B cell (primary cell): Measurements from ENCODE around the gene PCDHA6. TPM values are rescaled to one million over a fixed set of nuclear protein-coding genes. Genes with fewer than 3 reads are reported as not detected.
"Not testable (repeated sequence)": the region's sequence is repeated elsewhere in the genome, so short reads cannot be mapped to it uniquely, and the experiment has no call there.

Experiments
- ATAC-seq: fragments of 200-7000 bp; cut with Tn5 transposase; one replicate; pipeline ENCODE4 v1.10.0; 2021; ENCODE audit warnings: low read depth, mild to moderate bottlenecking, moderate number of reproducible peaks, moderate library complexity
- CTCF ChIA-PET: fragments of 350-600 bp; sonication (Branson Sonifier 250); formaldehyde crosslinking; loops from one replicate; lab custom pipeline; 2021; ENCODE audit warnings: antibody characterized with exemption, inconsistent platforms; lab: Charles Lee
- POLR2A ChIA-PET: fragments of 350-600 bp; sonication (Branson Sonifier 250); formaldehyde crosslinking; loops from one replicate; lab custom pipeline; 2021; ENCODE audit warnings: antibody characterized with exemption; lab: Charles Lee
- DNase-seq: peaks from one replicate; pipeline ENCODE4 v3.0.0; 2013
- H2AFZ ChIP-seq: 2 replicates; pipeline ENCODE4 v1.6.1; 2012; ENCODE audit warnings: mild to moderate bottlenecking, low read depth, low read length; ENCODE audit not compliant: insufficient read depth, poor library complexity, severe bottlenecking
- H3K27ac ChIP-seq, 2 donors: 1 replicate in 1 of 2; 2 replicates in 1 of 2; pipeline ENCODE4 v1.5.1; 2012 to 2013; ENCODE audit warnings: low read length in 2 of 2, mild to moderate bottlenecking in 2 of 2, moderate library complexity in 1 of 2
- H3K27me3 ChIP-seq, 4 experiments: fragments of 200-600 bp in 1 of 4; sonication (generic) in 1 of 4; replicated peaks in 1 of 4; 1 replicate in 2 of 4; 2 replicates in 2 of 4; pipeline versions ENCODE4 v1.6.1 to v1.7.0; 2013 to 2016; ENCODE audit warnings: low read length in 3 of 4, mild to moderate bottlenecking in 2 of 4, mixed read lengths in 1 of 4, moderate library complexity in 1 of 4; ENCODE audit not compliant: insufficient read depth in 4 of 4, control insufficient read depth in 3 of 4; ENCODE audit errors: control extremely low read depth in 1 of 4
- H3K36me3 ChIP-seq, 2 experiments: replicated peaks in 1 of 2; 1 replicate in 1 of 2; 2 replicates in 1 of 2; pipeline versions ENCODE4 v1.6.1 to v1.7.1; 2013; ENCODE audit warnings: low read length in 1 of 2; ENCODE audit not compliant: insufficient read depth in 2 of 2, control insufficient read depth in 1 of 2; ENCODE audit errors: control extremely low read depth in 1 of 2, extremely low read depth in 1 of 2
- H3K4me1 ChIP-seq, 2 donors: fragments of 200-600 bp in 1 of 2; sonication (generic) in 1 of 2; 1 replicate in 1 of 2; 2 replicates in 1 of 2; pipeline versions ENCODE4 v1.5.1 to v1.6.1; 2013 to 2017; ENCODE audit warnings: low read length in 2 of 2; ENCODE audit not compliant: control insufficient read depth in 2 of 2, insufficient read depth in 2 of 2
- H3K4me2 ChIP-seq: replicated peaks from 2 replicates; pipeline ENCODE3; 2012; ENCODE audit warnings: mild to moderate bottlenecking, low read depth, low read length; ENCODE audit not compliant: poor library complexity, severe bottlenecking
- H3K4me3 ChIP-seq, 5 experiments: fragments of 200-600 bp in 1 of 5; sonication (generic) in 1 of 5; 1 replicate in 3 of 5; 2 replicates in 2 of 5; pipeline versions ENCODE4 v1.5.1 to v1.7.0; 2011 to 2016; ENCODE audit warnings: low read length in 4 of 5, mild to moderate bottlenecking in 4 of 5, low read depth in 2 of 5, control low read depth in 1 of 5, moderate library complexity in 1 of 5; ENCODE audit not compliant: insufficient read depth in 1 of 5; ENCODE audit errors: control extremely low read depth in 1 of 5, extremely low read depth in 1 of 5
- H3K79me2 ChIP-seq: fragments of 200-600 bp; sonication (generic); one replicate; pipeline ENCODE4 v1.6.0; 2016; ENCODE audit warnings: low read length; ENCODE audit not compliant: control insufficient read depth, insufficient read depth
- H3K9ac ChIP-seq: fragments of 200-600 bp; sonication (generic); 2 replicates; pipeline ENCODE4 v1.6.1; 2017; ENCODE audit warnings: mild to moderate bottlenecking, low read length, moderate library complexity
- H3K9me3 ChIP-seq, 3 donors: one replicate each; pipeline versions ENCODE4 v1.6.1 to v1.7.1; 2013; ENCODE audit warnings: low read length in 2 of 3; ENCODE audit not compliant: control insufficient read depth in 2 of 3, insufficient read depth in 1 of 3; ENCODE audit errors: control extremely low read depth in 1 of 3
- H4K20me1 ChIP-seq: 2 replicates; pipeline ENCODE4 v1.6.0; 2012; ENCODE audit warnings: mild to moderate bottlenecking, low read length; ENCODE audit not compliant: insufficient read depth, control insufficient read depth, poor library complexity, severe bottlenecking
- H3K27ac Mint-ChIP-seq: one replicate; pipeline ENCODE4 v1.8.0; 2021; ENCODE audit warnings: mixed read lengths
- H3K27me3 Mint-ChIP-seq: one replicate; pipeline ENCODE4 v1.8.0; 2021; ENCODE audit warnings: mixed read lengths
- H3K4me1 Mint-ChIP-seq: one replicate; pipeline ENCODE4 v1.8.0; 2021; ENCODE audit warnings: mixed read lengths
- H3K4me3 Mint-ChIP-seq: one replicate; pipeline ENCODE4 v1.8.0; 2021; ENCODE audit warnings: mixed read lengths
- H3K9me3 Mint-ChIP-seq: one replicate; pipeline ENCODE4 v1.8.0; 2022; ENCODE audit warnings: mixed read lengths; ENCODE audit not compliant: insufficient read depth
- CTCF ChIP-seq: fragments of 200-600 bp; IDR thresholded peaks from one replicate; pipeline ENCODE4 v1.8.0; 2022; ENCODE audit warnings: antibody characterized with exemption, mild to moderate bottlenecking
- EZH2 ChIP-seq: IDR thresholded peaks from 2 replicates; pipeline ENCODE4 v1.6.1; 2012; ENCODE audit warnings: borderline replicate concordance, low read depth, mild to moderate bottlenecking, moderate library complexity, low read length; ENCODE audit not compliant: insufficient read depth, poor library complexity, severe bottlenecking
- WGBS: methylation state at CpG from one replicate; pipeline ENCODE4 v1.1.5; 2013; ENCODE audit warnings: missing lambda C conversion rate; ENCODE audit not compliant: insufficient coverage; 5-methylcytosine and 5-hydroxymethylcytosine counted together
- intact Hi-C: fragments of 100-400 bp; cut with micrococcal nuclease; formaldehyde crosslinking; loops from one replicate; pipeline ENCODE4 v1.10.0; 2022
- polyA plus RNA-seq: library from polyadenylated mRNA; depleted of rRNA; stranded (reverse); fragments of >200 nt; gene quantifications from 2 replicates; pipeline ENCODE4 v1.2.3, GENCODE V29; 2012
- total RNA-seq, 2 donors: library from RNA; stranded (reverse); fragments of 120-200 nt in 1 of 2; gene quantifications; 1 replicate in 1 of 2; 2 replicates in 1 of 2; pipeline versions ENCODE4 v1.2.3 to v1.2.4, GENCODE V29; 2013 to 2022

Gene PCDHA6
- total and polyA plus RNA-seq, 2 donors (not counting 1 experiment from before 2014, with no cell fraction given), result not detected

GRCh38 chr5:140823475-140823874, 4.3 kb upstream of the PCDHA6 start:
- Histone ChIP-seq H3K36me3 (no peaks in the 10 kb centered on the region), H2AFZ (no peak overlapping the region), H3K9me3 (peaks cover 0 to 28% (median 2%) of the 10 kb centered on the region in 3 donors), H3K79me2 (no peaks in the 10 kb centered on the region), H3K4me3 (no peak overlapping the region), H3K4me1 (no peaks in the 10 kb centered on the region), H3K9ac (no peak overlapping the region), H3K27ac (no peak overlapping the region), H3K27me3 (peaks cover 0 to 8% (median 5%) of the 10 kb centered on the region in 4 experiments), H3K4me2 (no peak overlapping the region), H4K20me1 (no peaks in the 10 kb centered on the region)
- ChIA-PET CTCF (no interaction called here), POLR2A (no interaction called here)
- intact Hi-C loops, result no loop called here
- Mint-ChIP-seq H3K9me3 (peaks cover 2% of the 10 kb centered on the region), H3K4me1 (no peaks in the 10 kb centered on the region), H3K27ac (no peak overlapping the region), H3K27me3 (peaks cover 10% of the 10 kb centered on the region), H3K4me3 (no peak overlapping the region)
- 65% methylated on average over 38 of the region's 38 CpGs for WGBS
- DNase-seq (no peak), ATAC-seq (no peak)
- no peak for TF ChIP-seq CTCF
- no peak for TF ChIP-seq EZH2

- ATAC-seq (no peak), DNase-seq (no peak)
- 38% methylated on average over 12 of the region's 18 CpGs for WGBS
- no peak overlapping the region for H3K4me2 ChIP-seq
- intact Hi-C loops, result no loop called here
- no peak overlapping the region for H3K27ac Mint-ChIP-seq
- no peaks in the 10 kb centered on the region for H4K20me1 ChIP-seq
- no peak overlapping the region for H3K27ac ChIP-seq
- H2AFZ ChIP-seq, result no peak overlapping the region
- peaks cover 0 to 30% (median 2%) of the 10 kb centered on the region in 3 donors for H3K9me3 ChIP-seq
- peaks cover 0 to 16% (median 6%) of the 10 kb centered on the region in 4 experiments for H3K27me3 ChIP-seq
- no peak overlapping the region for H3K4me3 ChIP-seq
- peaks cover 7% of the 10 kb centered on the region for H3K9me3 Mint-ChIP-seq
- POLR2A ChIA-PET, result no interaction called here
- H3K9ac ChIP-seq, result no peak overlapping the region
- CTCF ChIA-PET, result no interaction called here
- H3K4me1 ChIP-seq, result no peaks in the 10 kb centered on the region
- no peaks in the 10 kb centered on the region for H3K36me3 ChIP-seq
- no peak for TF ChIP-seq CTCF
- no peak for TF ChIP-seq EZH2
- H3K4me1 Mint-ChIP-seq, result no peaks in the 10 kb centered on the region
- no peaks in the 10 kb centered on the region for H3K79me2 ChIP-seq
- no peak overlapping the region for H3K4me3 Mint-ChIP-seq
- H3K27me3 Mint-ChIP-seq, result peaks cover 26% of the 10 kb centered on the region
Observed at GRCh38 chr5:140828362-140828737, 590 bp downstream of the PCDHA6 start.

GRCh38 chr5:140829511-140830501, 2.0 kb downstream of the PCDHA6 start:
- H3K27ac Mint-ChIP-seq, H3K36me3 ChIP-seq, H4K20me1 ChIP-seq, H3K27ac ChIP-seq, H3K4me3 ChIP-seq, H3K79me2 ChIP-seq, H3K4me1 ChIP-seq, H3K4me1 Mint-ChIP-seq, ATAC-seq, DNase-seq, intact Hi-C loops, CTCF ChIA-PET, H3K4me2 ChIP-seq, H3K9ac ChIP-seq, H3K4me3 Mint-ChIP-seq, H2AFZ ChIP-seq, POLR2A ChIA-PET, H3K9me3 Mint-ChIP-seq: not testable (repeated sequence)
- peaks cover 0 to 16% (median 8%) of the 10 kb centered on the region in 4 experiments for H3K27me3 ChIP-seq
- WGBS, result 62% methylated on average over 93 of the region's 106 CpGs
- H3K27me3 Mint-ChIP-seq, result peaks cover 33% of the 10 kb centered on the region
- peaks cover 0 to 30% (median 0%) of the 10 kb centered on the region in 3 donors for H3K9me3 ChIP-seq
